Measurements from ENCODE around the gene GNB4. TPM values are rescaled to one million over a fixed set of nuclear protein-coding genes. Genes with fewer than 3 reads are reported as not detected.

Gene GNB4
- total and polyA plus RNA-seq, 4 donors, result 12.7 to 84.9 (median 41.2) TPM

- intact Hi-C loops (cut with DNase I), result no loop called here
- no peaks in the 10 kb centered on the region for H3K4me1 ChIP-seq (ENCODE audit: control insufficient read depth in 1 of 2, insufficient read depth in 2 of 2, low read length in 2 of 2)
- no peak overlapping the region for H3K4me3 ChIP-seq (ENCODE audit: low read length in 2 of 2)
- no peak overlapping the region for H3K27ac ChIP-seq (ENCODE audit: low read depth in 1 of 2, low read length in 2 of 2)
- 96 to 99% methylated on average over 5 of the region's 5 CpGs for WGBS, 2 donors
- ATAC-seq (ENCODE audit: low FRiP score) (no peak), DNase-seq (no peak)
- peaks cover 0 to 6% of the 10 kb centered on the region in 2 donors for H3K36me3 ChIP-seq (ENCODE audit: control insufficient read depth in 1 of 2, insufficient read depth in 2 of 2, low read length in 1 of 2)
- no peaks in the 10 kb centered on the region for H3K9me3 ChIP-seq (ENCODE audit: control insufficient read depth, low read length)
- H3K27me3 ChIP-seq (ENCODE audit: control insufficient read depth in 1 of 2, insufficient read depth in 2 of 2, low read length in 1 of 2), result no peaks in the 10 kb centered on the region
These were observed 87.9 kb downstream of the GNB4 start for GRCh38 chr3:179363332-179363731.

- intact Hi-C loops (cut with DNase I), result no loop called here
- H3K9me3 ChIP-seq (ENCODE audit: control insufficient read depth, low read length), result no peaks in the 10 kb centered on the region
- no peak for ATAC-seq (ENCODE audit: low FRiP score)
These were observed 95.3 kb downstream of the GNB4 start for GRCh38 chr3:179355996-179356395.

GRCh38 chr3:179348325-179349013 lies 102.8 kb downstream of the GNB4 start:
- no peak for DNase-seq
- no peaks in the 10 kb centered on the region for H3K4me1 ChIP-seq (ENCODE audit: control insufficient read depth in 1 of 2, insufficient read depth in 2 of 2, low read length in 2 of 2)
- intact Hi-C loops (cut with DNase I), result loop anchor here in 1 of 2 donors (5.0 kb wide), 1 partner anchor 214 kb away; the partner anchor contains the start of gene ACTL6A
- H3K36me3 ChIP-seq (ENCODE audit: control insufficient read depth in 1 of 2, insufficient read depth in 2 of 2, low read length in 1 of 2), result peaks cover 0 to 6% of the 10 kb centered on the region in 2 donors
- H3K4me3 ChIP-seq (ENCODE audit: low read length in 2 of 2), result peak overlapping the region; percentile 40 to 70
- H3K9me3 ChIP-seq (ENCODE audit: control insufficient read depth, low read length), result no peaks in the 10 kb centered on the region
- H3K27me3 ChIP-seq (ENCODE audit: control insufficient read depth in 1 of 2, insufficient read depth in 2 of 2, low read length in 1 of 2), result no peaks in the 10 kb centered on the region
- WGBS, 2 donors, result 26% methylated on average over 5 of the region's 5 CpGs
- ATAC-seq (ENCODE audit: low FRiP score), result no peak
- no peak overlapping the region for H3K27ac ChIP-seq (ENCODE audit: low read depth in 1 of 2, low read length in 2 of 2)

More at GRCh38 chr3:179355996-179356395, 95.3 kb downstream of the GNB4 start:
- DNase-seq, result no peak
- H3K27ac ChIP-seq (ENCODE audit: low read depth in 1 of 2, low read length in 2 of 2), result no peak overlapping the region
- no peaks in the 10 kb centered on the region for H3K27me3 ChIP-seq (ENCODE audit: control insufficient read depth in 1 of 2, insufficient read depth in 2 of 2, low read length in 1 of 2)
- H3K4me3 ChIP-seq (ENCODE audit: low read length in 2 of 2), result no peak overlapping the region
- H3K36me3 ChIP-seq (ENCODE audit: control insufficient read depth in 1 of 2, insufficient read depth in 2 of 2, low read length in 1 of 2), result peaks cover 5 to 6% of the 10 kb centered on the region in 2 donors
- H3K4me1 ChIP-seq (ENCODE audit: control insufficient read depth in 1 of 2, insufficient read depth in 2 of 2, low read length in 2 of 2), result no peaks in the 10 kb centered on the region
- 93 to 100% methylated on average over 1 of the region's 1 CpG for WGBS, 2 donors

GRCh38 chr3:179347345-179348194 lies 103.7 kb downstream of the GNB4 start, which contains the start of gene MFN1:
Gene MFN1 (plus strand): TSS chr3:179347709. CDS start chr3:179348852, 1,143 bp downstream.
- peak; percentile 97 for DNase-seq
- peak within 1 kb of the TSS; percentile 58 to 78 for H3K27ac ChIP-seq (ENCODE audit: low read depth in 1 of 2, low read length in 2 of 2)
- intact Hi-C loops (cut with DNase I), result loop anchor here in 1 of 2 donors (5.0 kb wide), 1 partner anchor 215 kb away; the partner anchor contains the start of gene ACTL6A
- peaks cover 0 to 6% of the 10 kb centered on the region in 2 donors for H3K36me3 ChIP-seq (ENCODE audit: control insufficient read depth in 1 of 2, insufficient read depth in 2 of 2, low read length in 1 of 2)
- H3K27me3 ChIP-seq (ENCODE audit: control insufficient read depth in 1 of 2, insufficient read depth in 2 of 2, low read length in 1 of 2), result no peaks in the 10 kb centered on the region
- 0 to 1% methylated on average over 42 to 63 of the region's 63 CpGs for WGBS, 2 donors
- peak; percentile 99 for ATAC-seq (ENCODE audit: low FRiP score)
- no peaks in the 10 kb centered on the region for H3K4me1 ChIP-seq (ENCODE audit: control insufficient read depth in 1 of 2, insufficient read depth in 2 of 2, low read length in 2 of 2)
- peak within 1 kb of the TSS; percentile 89 to 94 for H3K4me3 ChIP-seq (ENCODE audit: low read length in 2 of 2)
- no peaks in the 10 kb centered on the region for H3K9me3 ChIP-seq (ENCODE audit: control insufficient read depth, low read length)

Other genes with a start within 250 kb of the GNB4 start
- 1 to 10 TPM; 3.6 to 6.2 TPM for gene KCNMB3, start 200.4 kb downstream of the GNB4 start, total RNA-seq
- gene KCNMB3, start 200.4 kb downstream of the GNB4 start, polyA plus RNA-seq, result 1 to 10 TPM; 2.5 to 4.4 TPM
- gene ZNF639, start 128.4 kb downstream of the GNB4 start, total RNA-seq, result 10 to 100 TPM; 36.9 to 40.0 TPM
- 10 to 100 TPM; 22.5 to 30.2 TPM for gene ZNF639, start 128.4 kb downstream of the GNB4 start, polyA plus RNA-seq
- 10 to 100 TPM; 56.1 to 61.3 TPM for gene MFN1, start 103.8 kb downstream of the GNB4 start, total RNA-seq
- gene MFN1, start 103.8 kb downstream of the GNB4 start, polyA plus RNA-seq, result 10 to 100 TPM in 1 of 2 donors, 1 to 10 TPM in 1; 9.9 to 25.3 TPM
- 10 to 100 TPM; 22.5 to 24.8 TPM for gene ACTL6A, start 111.5 kb upstream of the GNB4 start, total RNA-seq
- 10 to 100 TPM; 22.9 to 35.4 TPM for gene ACTL6A, start 111.5 kb upstream of the GNB4 start, polyA plus RNA-seq
- 10 to 100 TPM; 19.7 to 23.7 TPM for gene MRPL47, start 153.2 kb upstream of the GNB4 start, total RNA-seq
- gene MRPL47, start 153.2 kb upstream of the GNB4 start, polyA plus RNA-seq, result 10 to 100 TPM; 34.0 to 39.7 TPM
- gene NDUFB5, start 153.3 kb upstream of the GNB4 start, total RNA-seq, result 10 to 100 TPM; 32.5 to 52.6 TPM
- gene NDUFB5, start 153.3 kb upstream of the GNB4 start, polyA plus RNA-seq, result 100 to 1,000 TPM in 1 of 2 donors, 10 to 100 TPM in 1; 66.3 to 131 TPM
- 1 to 10 TPM; 6.9 to 9.3 TPM for gene USP13, start 201.6 kb upstream of the GNB4 start, total RNA-seq
- 1 to 10 TPM; 3.5 to 4.9 TPM for gene USP13, start 201.6 kb upstream of the GNB4 start, polyA plus RNA-seq

Measured in aorta (tissue), 5 donors.